H7 (cell line): ENCODE data around the gene PLGRKT. TPM values are rescaled to one million over a fixed set of nuclear protein-coding genes. Genes with fewer than 3 reads are reported as not detected.
"Not testable (repeated sequence)": the region's sequence is repeated elsewhere in the genome, so short reads cannot be mapped to it uniquely, and the experiment has no call there.

ENCODE experiments used
- DNase-seq: peaks from one replicate; pipeline ENCODE4 v3.0.0; 2012
- H3K27me3 ChIP-seq: 2 replicates; pipeline ENCODE4 v1.6.0; 2011; ENCODE audit warnings: mild to moderate bottlenecking, low read length; ENCODE audit not compliant: control insufficient read depth, insufficient read depth
- H3K36me3 ChIP-seq: replicated peaks from 2 replicates; pipeline ENCODE4 v1.5.1; 2011; ENCODE audit warnings: low read length; ENCODE audit not compliant: control insufficient read depth, insufficient read depth
- H3K4me3 ChIP-seq: 2 replicates; pipeline ENCODE4 v1.5.1; 2011; ENCODE audit warnings: low read depth, mild to moderate bottlenecking, control low read depth, low read length, moderate library complexity; ENCODE audit not compliant: insufficient read depth
- total RNA-seq: library from RNA; depleted of rRNA; stranded (reverse); fragments of >200 nt; shearing (Covaris generic); gene quantifications from 2 replicates; pipeline ENCODE4 v1.2.3, GENCODE V29; 2014; rRNA removed

Gene PLGRKT, protein sequence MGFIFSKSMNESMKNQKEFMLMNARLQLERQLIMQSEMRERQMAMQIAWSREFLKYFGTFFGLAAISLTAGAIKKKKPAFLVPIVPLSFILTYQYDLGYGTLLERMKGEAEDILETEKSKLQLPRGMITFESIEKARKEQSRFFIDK
- total RNA-seq, result 28.2 and 32.3 TPM in 2 replicates

DNA sequence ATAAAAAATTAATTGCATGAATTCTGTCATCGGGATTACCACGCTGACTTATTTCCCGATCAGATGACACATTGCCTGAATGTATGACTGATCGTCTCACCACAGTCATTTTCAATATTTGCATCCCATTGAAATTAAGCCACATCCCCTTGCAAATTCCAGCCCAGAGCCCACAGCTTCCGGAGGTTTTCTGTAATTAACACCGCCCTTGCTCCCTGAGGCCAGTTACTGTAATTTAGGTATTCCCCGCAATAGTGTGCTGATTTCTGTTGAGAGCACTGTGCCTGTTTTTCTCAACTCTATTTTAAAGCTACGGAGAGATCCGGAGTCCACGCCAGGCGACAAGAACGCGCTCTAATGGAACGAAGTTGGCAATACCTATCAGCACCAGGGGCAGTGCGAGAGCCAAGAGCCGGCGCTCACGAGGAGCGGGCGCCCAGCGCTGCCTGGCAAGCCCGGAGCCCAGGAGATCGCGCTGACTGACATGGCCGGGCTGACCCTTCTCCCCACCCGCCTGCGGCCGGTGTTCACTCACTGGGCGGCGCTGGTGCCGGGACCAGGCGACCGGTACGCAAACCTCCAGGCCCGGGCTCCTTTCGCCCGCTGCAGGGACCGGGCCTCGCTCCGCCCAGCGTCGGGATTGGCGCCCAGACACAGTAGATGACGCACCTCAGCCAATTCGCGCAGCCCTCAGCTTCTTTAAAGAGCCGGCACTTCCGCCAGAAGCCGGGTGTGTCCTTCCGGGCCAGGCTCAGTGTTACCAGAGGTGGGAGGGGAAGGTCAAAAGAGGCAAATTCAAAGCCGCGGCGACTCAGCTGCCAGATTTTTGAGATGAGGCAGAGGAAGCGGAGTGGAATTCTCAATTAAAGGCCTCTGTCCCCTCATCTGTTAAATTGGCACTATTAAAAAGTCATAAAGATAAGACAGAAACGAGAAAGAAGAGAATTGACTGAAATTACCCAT, at the start of gene PLGRKT:
Gene PLGRKT (minus strand): TSS at position 672 of the 963 bp plus-strand sequence. CDS start 5,948 bp downstream, outside the sequence.
- peak; percentile 84 for DNase-seq
- peaks cover 4% of the 10 kb centered on the region for H3K36me3 ChIP-seq
- peak within 1 kb of the TSS; percentile 93 for H3K4me3 ChIP-seq
- H3K27me3 ChIP-seq, result no peaks in the 10 kb centered on the region

DNA sequence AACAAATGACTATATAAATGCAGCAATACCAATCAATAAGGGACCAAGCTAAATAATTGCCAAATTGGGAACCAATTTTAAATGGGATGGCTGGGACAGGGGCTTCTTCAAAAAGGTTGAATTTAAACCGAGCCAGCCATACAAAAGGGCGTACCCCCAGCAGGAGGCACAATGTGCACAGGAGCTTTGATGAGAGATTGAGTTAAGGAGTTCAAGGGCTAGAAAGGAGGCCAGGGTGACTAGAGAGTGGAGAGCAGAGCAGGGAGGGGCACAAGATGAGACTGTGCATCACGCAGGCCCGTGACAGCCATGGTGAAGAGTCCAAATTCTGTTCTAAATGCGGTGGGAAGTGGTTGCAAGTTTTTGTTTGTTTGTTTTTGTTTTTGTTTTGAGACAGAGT, 49.3 kb upstream of the PLGRKT start:
- no peak overlapping the region for H3K4me3 ChIP-seq
- no peaks in the 10 kb centered on the region for H3K27me3 ChIP-seq
- DNase-seq, result no peak
- no peaks in the 10 kb centered on the region for H3K36me3 ChIP-seq

DNA sequence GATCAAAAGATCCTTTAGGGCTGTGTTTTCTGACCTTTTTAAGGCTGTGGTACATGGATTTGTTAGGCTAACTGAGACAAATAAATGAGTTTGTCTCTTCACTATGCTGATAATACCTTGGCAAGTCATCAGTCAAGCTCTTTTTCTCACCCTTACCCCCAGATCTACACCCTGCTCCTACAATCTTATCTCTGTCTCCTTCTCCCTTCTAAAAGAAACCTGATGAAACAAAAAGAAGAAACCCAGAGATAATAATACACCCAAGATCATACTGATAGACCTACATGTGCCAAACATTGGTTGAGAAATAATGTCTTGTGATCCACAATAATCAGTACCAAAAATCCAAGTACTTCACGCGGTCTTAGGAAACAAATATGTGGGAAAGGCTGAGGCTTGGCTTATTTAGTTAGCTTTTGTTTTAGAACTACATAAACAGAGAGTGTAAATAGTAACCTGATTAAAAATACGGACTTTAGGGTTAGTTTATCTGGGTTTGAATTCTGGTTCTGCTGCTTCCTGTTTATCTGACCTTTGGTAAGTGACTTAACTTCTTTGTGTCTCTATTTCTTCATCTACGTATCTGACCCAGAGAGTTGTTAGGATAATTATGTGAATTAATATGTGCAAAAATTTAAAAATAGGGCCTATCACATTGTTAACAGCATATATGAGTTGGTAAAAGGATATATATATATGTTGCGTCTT, 47.8 kb upstream of the PLGRKT start:
- H3K27me3 ChIP-seq, result no peaks in the 10 kb centered on the region
- H3K4me3 ChIP-seq, result no peak overlapping the region
- H3K36me3 ChIP-seq, result no peaks in the 10 kb centered on the region
- no peak for DNase-seq

DNA sequence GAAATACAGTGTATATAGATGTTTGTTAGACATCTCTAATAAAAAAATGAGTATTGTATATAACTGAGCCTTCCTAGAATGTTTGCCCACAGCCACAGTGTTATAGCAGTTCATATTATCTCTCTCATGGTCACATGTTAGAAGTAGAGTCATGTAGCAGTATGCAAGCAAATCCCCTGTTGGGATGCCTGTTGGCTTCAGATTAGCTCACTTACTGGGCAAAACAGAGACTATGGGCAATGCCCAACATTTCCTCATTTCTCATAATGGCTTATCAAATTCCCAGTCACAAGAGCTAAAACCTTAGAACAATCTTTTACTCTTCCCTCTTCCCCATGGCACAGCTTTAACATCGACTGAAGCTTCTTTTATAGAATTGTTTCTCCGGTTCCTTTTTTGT, 45.6 kb upstream of the PLGRKT start:
- Histone ChIP-seq H3K27me3 (no peaks in the 10 kb centered on the region), H3K4me3 (no peak overlapping the region), H3K36me3 (no peaks in the 10 kb centered on the region)
- no peak for DNase-seq

DNA sequence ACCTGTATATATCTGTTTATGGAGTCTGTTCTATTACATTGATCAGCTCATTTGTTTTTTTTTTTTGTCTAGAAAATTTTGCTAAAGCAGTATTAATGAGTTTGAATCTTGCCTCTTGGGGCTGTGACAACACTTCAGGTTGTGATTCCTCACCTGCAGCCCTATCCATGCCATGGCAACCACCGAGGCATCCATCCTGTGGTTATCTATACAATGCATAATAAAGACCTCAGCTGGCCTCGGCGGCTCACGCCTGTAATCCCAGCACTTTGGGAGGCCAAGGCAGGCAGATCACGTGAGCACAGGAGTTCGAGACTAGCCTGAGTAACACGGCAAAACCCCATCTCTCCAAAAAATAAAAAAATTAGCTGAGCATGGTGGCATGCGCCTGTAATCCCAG, 44.5 kb upstream of the PLGRKT start:
- Histone ChIP-seq H3K36me3 (no peaks in the 10 kb centered on the region), H3K4me3 (no peak overlapping the region), H3K27me3 (no peaks in the 10 kb centered on the region)
- peak; percentile 42 for DNase-seq

DNA sequence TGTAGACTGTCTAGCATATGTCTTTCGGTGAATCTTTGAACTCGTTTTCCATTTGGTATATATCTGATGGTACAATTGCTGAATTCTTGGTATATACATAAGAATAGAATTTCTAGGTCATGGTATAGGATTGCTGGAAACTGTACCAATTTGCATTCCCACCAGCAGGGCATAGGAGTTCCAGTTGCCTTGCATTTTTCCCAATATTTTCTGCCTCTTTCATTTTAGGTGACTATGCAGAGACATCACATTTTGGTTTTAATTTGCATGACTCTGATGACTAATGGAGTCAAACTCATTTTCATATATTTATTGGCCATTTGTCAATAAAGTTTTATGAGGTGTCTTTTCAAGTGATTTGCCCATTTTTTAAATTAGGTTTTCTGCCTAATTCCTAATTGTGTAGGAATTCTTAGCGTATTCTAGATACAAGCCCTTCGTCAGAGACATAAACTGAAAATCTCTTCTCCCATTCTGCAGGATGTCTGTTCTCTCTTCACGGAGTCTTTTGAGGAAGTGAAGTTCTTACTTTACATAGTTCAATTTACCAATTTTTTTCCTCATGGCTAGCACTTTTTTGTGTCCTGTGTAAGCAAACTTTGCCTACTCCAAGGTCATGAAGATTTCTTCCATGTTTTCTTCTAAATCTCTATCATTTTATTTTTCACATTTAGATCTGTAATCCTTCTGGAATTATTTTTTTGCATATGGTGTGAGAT, 43.8 kb upstream of the PLGRKT start:
- no peak overlapping the region for H3K4me3 ChIP-seq
- no peaks in the 10 kb centered on the region for H3K36me3 ChIP-seq
- H3K27me3 ChIP-seq, result no peaks in the 10 kb centered on the region
- no peak for DNase-seq

DNA sequence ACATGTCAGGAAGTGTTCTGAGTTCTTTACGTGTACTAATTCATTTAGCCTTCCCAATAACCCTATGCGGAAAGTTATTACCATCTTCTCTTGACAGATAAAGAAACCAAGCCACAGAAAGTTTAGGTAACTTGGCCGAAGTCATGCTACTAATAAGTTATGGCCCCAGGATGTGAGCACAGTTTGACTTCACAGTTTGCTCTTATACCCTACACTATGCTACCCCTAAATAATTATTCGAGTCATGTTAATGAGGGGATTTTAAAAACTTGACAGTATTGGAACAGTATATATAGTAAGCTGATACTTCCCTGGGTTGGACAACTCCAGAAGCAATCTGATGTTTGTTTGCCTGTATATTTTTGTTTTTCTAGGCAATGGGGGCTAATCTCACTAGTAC, 43.2 kb upstream of the PLGRKT start:
- H3K27me3 ChIP-seq, result no peaks in the 10 kb centered on the region
- H3K36me3 ChIP-seq, result no peaks in the 10 kb centered on the region
- DNase-seq, result no peak
- H3K4me3 ChIP-seq, result no peak overlapping the region

DNA sequence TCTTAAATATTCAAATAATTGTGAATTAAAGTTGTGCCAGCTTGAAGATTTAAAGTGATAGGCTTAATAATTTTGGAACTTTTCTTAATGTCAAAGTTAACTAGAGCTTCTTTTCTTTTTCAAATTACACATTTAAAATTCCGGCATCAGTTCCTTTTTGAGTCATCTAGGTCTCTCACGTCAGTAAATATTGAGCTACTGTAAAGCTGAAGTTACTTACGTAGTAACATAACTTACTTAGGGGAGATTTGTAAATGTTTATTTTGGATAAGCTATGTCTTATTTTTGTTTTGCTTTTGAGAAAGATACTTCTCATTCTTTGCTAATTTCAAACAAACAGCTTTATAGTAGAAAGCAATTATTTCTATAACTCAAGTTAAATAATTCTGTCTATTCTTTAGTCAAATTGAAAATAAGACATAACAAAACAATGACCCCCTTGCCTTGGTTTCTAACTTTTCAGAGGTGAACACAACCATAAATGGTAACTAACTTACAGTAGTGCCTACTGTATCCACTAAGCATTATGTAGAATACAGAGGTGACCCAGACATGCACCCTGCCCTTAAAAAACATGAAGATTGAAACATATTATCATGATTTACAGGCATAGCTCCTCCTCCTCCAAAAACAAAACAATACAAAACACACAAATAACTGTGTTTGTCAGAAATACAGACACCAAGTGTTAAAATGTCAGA, 42.4 kb upstream of the PLGRKT start:
- Histone ChIP-seq H3K36me3 (no peaks in the 10 kb centered on the region), H3K4me3 (no peak overlapping the region), H3K27me3 (no peaks in the 10 kb centered on the region)
- DNase-seq, result no peak

DNA sequence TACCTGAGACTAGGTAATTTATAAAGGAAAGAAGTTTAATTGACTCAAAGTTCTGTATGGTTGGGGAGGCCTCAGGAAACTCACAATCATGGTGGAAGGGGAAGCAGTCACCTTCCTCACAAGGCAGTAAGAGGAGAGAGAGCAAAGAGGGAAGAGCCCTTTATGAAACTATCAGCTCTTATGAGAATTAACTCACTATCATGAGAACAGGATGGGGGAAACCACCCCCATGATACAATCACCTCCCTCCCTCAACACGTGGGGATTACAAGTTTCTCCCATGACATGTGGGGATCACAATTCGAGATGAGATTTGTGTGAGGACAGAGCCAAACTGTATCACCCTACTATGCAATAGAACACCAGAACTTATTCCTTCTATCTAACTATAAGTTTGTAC, 40.5 kb upstream of the PLGRKT start:
- no peak overlapping the region for H3K4me3 ChIP-seq
- no peaks in the 10 kb centered on the region for H3K27me3 ChIP-seq
- no peak for DNase-seq
- no peaks in the 10 kb centered on the region for H3K36me3 ChIP-seq

DNA sequence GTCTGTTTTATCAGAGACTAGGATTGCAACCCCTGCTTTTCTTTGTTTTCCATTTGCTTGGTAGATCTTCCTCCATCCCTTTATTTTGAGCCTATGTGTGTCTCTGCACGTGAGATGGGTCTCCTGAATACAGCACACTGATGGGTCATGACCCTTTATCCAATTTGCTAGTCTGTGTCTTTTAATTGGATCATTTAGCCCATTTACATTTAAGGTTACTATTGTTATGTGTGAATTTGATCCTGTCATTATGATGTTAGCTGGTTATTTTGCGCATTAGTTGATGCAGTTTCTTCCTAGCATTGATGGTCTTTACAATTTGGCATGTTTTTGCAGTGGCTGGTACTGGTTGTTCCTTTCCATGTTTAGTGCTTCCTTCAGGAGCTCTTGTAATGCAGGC, 37.9 kb upstream of the PLGRKT start:
- not testable (repeated sequence) for DNase-seq, H3K27me3 ChIP-seq, H3K36me3 ChIP-seq, H3K4me3 ChIP-seq

DNA sequence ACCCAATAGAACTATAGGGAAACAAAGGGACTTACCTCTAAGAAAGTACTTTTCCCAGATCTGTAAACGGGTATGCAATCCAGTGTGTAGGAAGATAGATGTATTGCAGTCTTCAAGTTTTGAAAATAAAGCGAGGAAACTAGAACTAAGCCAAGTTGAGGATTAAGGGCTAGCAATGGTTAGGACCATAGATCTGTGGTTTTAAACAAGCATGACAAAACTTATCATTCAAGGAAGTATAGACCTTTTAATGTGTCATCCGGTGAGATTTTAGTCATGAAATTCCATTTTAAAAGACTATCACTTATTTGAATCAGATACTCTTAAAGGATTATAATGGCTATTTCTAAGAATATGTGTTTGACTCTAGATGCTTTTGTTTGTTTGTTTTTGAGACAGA, 33.1 kb upstream of the PLGRKT start:
- no peak overlapping the region for H3K4me3 ChIP-seq
- no peak for DNase-seq
- H3K27me3 ChIP-seq, result no peaks in the 10 kb centered on the region
- no peaks in the 10 kb centered on the region for H3K36me3 ChIP-seq

DNA sequence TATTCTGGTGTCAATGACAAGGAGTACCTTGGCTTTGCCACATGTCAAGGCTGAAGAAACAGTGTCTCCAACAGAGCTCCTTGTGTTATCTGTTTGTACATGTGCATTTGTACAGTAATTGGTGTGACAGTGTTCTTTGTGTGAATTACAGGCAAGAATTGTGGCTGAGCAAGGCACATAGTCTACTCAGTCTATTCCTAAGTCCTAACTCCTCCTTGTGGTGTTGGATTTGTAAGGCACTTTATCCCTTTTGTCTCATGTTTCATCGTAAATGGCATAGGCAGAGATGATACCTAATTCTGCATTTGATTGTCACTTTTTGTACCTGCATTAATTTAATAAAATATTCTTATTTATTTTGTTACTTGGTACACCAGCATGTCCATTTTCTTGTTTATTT, 32.4 kb upstream of the PLGRKT start:
- no peaks in the 10 kb centered on the region for H3K36me3 ChIP-seq
- no peaks in the 10 kb centered on the region for H3K27me3 ChIP-seq
- no peak for DNase-seq
- H3K4me3 ChIP-seq, result no peak overlapping the region

DNA sequence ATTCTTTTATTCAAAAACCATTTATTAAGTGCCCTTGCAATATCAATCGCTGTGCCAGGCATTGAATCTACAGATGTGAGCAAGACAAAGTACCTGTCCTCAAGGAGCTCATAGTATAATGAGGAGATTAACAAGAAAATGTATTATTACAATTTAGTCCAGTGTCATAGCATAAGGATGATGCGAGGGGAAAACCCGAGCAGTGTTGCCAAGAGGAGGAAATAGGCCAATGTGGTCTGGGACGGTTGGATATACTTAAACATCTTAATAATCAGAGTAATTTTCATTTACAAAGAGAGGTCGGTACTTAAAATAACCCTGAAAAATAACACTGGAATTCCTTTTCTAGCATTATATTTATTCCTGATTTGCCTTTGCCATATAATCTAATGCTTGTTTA, 31.1 kb upstream of the PLGRKT start:
- H3K27me3 ChIP-seq, result no peaks in the 10 kb centered on the region
- DNase-seq, result no peak

DNA sequence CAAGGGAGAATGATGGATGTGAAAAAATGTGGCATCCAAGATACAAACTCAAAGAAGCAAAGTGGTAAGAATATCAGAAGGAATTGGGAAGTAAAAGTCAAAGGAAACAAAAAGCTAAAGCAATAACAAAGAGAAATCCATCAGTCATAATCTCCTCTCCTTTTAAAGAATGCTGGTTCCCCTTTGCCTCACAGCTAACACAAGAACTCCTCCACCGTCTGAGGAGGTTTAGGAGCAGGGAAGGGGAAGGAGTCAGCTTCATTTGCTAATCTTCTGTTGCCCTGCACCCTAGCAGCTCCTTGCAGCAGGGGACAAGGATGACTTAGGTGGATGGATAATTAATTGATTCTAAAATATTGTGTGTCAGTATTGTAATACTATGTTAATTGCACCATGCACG, 29.0 kb upstream of the PLGRKT start:
- Histone ChIP-seq H3K27me3 (no peaks in the 10 kb centered on the region), H3K36me3 (no peaks in the 10 kb centered on the region)
- DNase-seq, result no peak

More for the DNA sequence above, 31.1 kb upstream of the PLGRKT start:
- Histone ChIP-seq H3K36me3 (no peaks in the 10 kb centered on the region), H3K4me3 (no peak overlapping the region)

More for the DNA sequence above, 29.0 kb upstream of the PLGRKT start:
- H3K4me3 ChIP-seq, result no peak overlapping the region
